IPS DF 19.7 (cell line): ENCODE data around the gene CCDC179.

ENCODE experiments used
- DNase-seq: peaks from one replicate; pipeline ENCODE4 v3.0.0-alpha.2; 2013; ENCODE audit warnings: low read depth, low spot score

Gene CCDC179

GRCh38 chr11:22860241-22860640, at the start of gene CCDC179:
CCDC179 (minus strand) TSS chr11:22860474; CDS start chr11:22860421, 53 bp downstream.
- no peak for DNase-seq

GRCh38 chr11:22903782-22904181, 43.5 kb upstream of the CCDC179 start:
- no peak for DNase-seq

GRCh38 chr11:22901603-22902002, 41.3 kb upstream of the CCDC179 start:
- DNase-seq = no peak

- no peak for DNase-seq
These were observed 40.7 kb upstream of the CCDC179 start for GRCh38 chr11:22900764-22901486.

GRCh38 chr11:22898036-22898435, 37.8 kb upstream of the CCDC179 start:
- no peak for DNase-seq

GRCh38 chr11:22890227-22890626, 30.0 kb upstream of the CCDC179 start:
- no peak for DNase-seq

- DNase-seq = no peak
These were observed 23.9 kb upstream of the CCDC179 start for GRCh38 chr11:22884217-22884616.

GRCh38 chr11:22879630-22880029, 19.4 kb upstream of the CCDC179 start:
- no peak for DNase-seq

- no peak for DNase-seq
These were observed 18.3 kb upstream of the CCDC179 start for GRCh38 chr11:22878604-22879003.

GRCh38 chr11:22878039-22878438, 17.8 kb upstream of the CCDC179 start:
- DNase-seq = no peak

GRCh38 chr11:22875869-22876473, 15.7 kb upstream of the CCDC179 start:
- peak; percentile 33 for DNase-seq

GRCh38 chr11:22869325-22869724, 9.1 kb upstream of the CCDC179 start:
- DNase-seq = no peak

GRCh38 chr11:22859756-22860155, 518 bp downstream of the CCDC179 start:
- DNase-seq = no peak

GRCh38 chr11:22851477-22851876, 8.8 kb downstream of the CCDC179 start:
- no peak for DNase-seq

- DNase-seq = no peak
These were observed 13.5 kb downstream of the CCDC179 start for GRCh38 chr11:22846726-22847125.

- DNase-seq = no peak
These were observed 27.8 kb downstream of the CCDC179 start for GRCh38 chr11:22832315-22833015.

- no peak for DNase-seq
These were observed 30.2 kb downstream of the CCDC179 start for GRCh38 chr11:22830082-22830414.

GRCh38 chr11:22829231-22830081, 30.8 kb downstream of the CCDC179 start, which contains the start of gene SVIP:
SVIP (minus strand) TSS chr11:22829801; CDS start chr11:22829748, 53 bp downstream.
- peak; percentile 40 for DNase-seq

GRCh38 chr11:22828373-22828772, 31.9 kb downstream of the CCDC179 start:
- no peak for DNase-seq

- no peak for DNase-seq
These were observed 38.1 kb downstream of the CCDC179 start for GRCh38 chr11:22822203-22822602.

- DNase-seq = no peak
These were observed 50.4 kb downstream of the CCDC179 start for GRCh38 chr11:22809893-22810292.
